PC-3 (cell line): ENCODE results near the gene PTGIS. TPM values are rescaled to one million over a fixed set of nuclear protein-coding genes. Genes with fewer than 3 reads are reported as not detected.

Source experiments
- ATAC-seq: fragments of 200-7000 bp; cut with Tn5 transposase; 2 replicates; pipeline ENCODE4 v1.9.1; 2020; ENCODE audit warnings: mild to moderate bottlenecking, moderate library complexity
- BruUV-seq: library from RNA; stranded (reverse); fragments of 400-500 nt; replicated peaks from 2 replicates; lab custom pipeline; 2021; lab: Mats Ljungman, UMichigan
- CTCF ChIA-PET: fragments of 300-600 bp; sonication (Branson Sonifier 250); formaldehyde crosslinking; loops from one replicate; lab custom pipeline; 2022; ENCODE audit warnings: antibody characterized with exemption; lab: Charles Lee
- POLR2A ChIA-PET: fragments of 300-600 bp; sonication (Branson Sonifier 250); formaldehyde crosslinking; loops from one replicate; lab custom pipeline; 2022; ENCODE audit warnings: antibody characterized with exemption; ENCODE audit not compliant: unreplicated experiment; lab: Charles Lee
- DNase-seq: peaks from one replicate; pipeline ENCODE4 v3.0.0-alpha.2; 2015
- H2AFZ ChIP-seq: fragments of 300-600 bp; sonication (generic); 2 replicates; pipeline ENCODE4 v1.6.0; 2016; ENCODE audit warnings: antibody characterized with exemption, low read length
- H3F3A ChIP-seq: fragments of 300-600 bp; sonication (generic); one replicate; pipeline ENCODE4 v1.6.0; 2017; ENCODE audit warnings: antibody characterized with exemption, low read length, control low read depth, mild to moderate bottlenecking; ENCODE audit not compliant: unreplicated experiment
- H3K27ac ChIP-seq: fragments of 300-600 bp; sonication (generic); 2 replicates; pipeline ENCODE4 v1.5.1; 2016; ENCODE audit warnings: mild to moderate bottlenecking, low read length
- H3K27me3 ChIP-seq: fragments of 300-600 bp; sonication (generic); 2 replicates; pipeline ENCODE4 v1.6.1; 2016; ENCODE audit warnings: low read length, mixed read lengths
- H3K36me3 ChIP-seq: fragments of 300-600 bp; sonication (generic); 2 replicates; pipeline ENCODE4 v1.6.1; 2016; ENCODE audit warnings: low read depth, mixed run types, low read length, mixed read lengths
- H3K4me1 ChIP-seq: fragments of 300-600 bp; sonication (generic); 2 replicates; pipeline ENCODE4 v1.5.1; 2016; ENCODE audit warnings: low read length; ENCODE audit not compliant: insufficient read depth
- H3K4me2 ChIP-seq: fragments of 300-600 bp; sonication (generic); 2 replicates; pipeline ENCODE4 v1.6.0; 2016; ENCODE audit warnings: low read length
- H3K4me3 ChIP-seq: fragments of 300-600 bp; sonication (generic); 2 replicates; pipeline ENCODE4 v1.5.1; 2016; ENCODE audit warnings: mild to moderate bottlenecking, low read length, mixed read lengths
- H3K79me2 ChIP-seq: fragments of 300-600 bp; sonication (generic); 2 replicates; pipeline ENCODE4 v1.6.1; 2017; ENCODE audit warnings: low read length, mixed read lengths
- H3K9ac ChIP-seq: fragments of 300-600 bp; sonication (generic); 2 replicates; pipeline ENCODE4 v1.6.0; 2016; ENCODE audit warnings: mild to moderate bottlenecking, low read length
- H3K9me2 ChIP-seq: fragments of 300-600 bp; sonication (generic); replicated peaks from 2 replicates; pipeline ENCODE4 v1.6.1; 2016; ENCODE audit warnings: mixed run types, low read length, mixed read lengths
- H3K9me3 ChIP-seq: fragments of 300-600 bp; sonication (generic); 2 replicates; pipeline ENCODE4 v1.6.1; 2016; ENCODE audit warnings: low read length, mixed read lengths
- H4K20me1 ChIP-seq: fragments of 300-600 bp; sonication (generic); 2 replicates; pipeline ENCODE4 v1.6.1; 2016; ENCODE audit warnings: low read length, mixed read lengths
- EZH2 ChIP-seq: fragments of 300-600 bp; sonication (generic); IDR thresholded peaks from one replicate; pipeline ENCODE4 v1.6.1; 2017; ENCODE audit warnings: antibody characterized with exemption, mild to moderate bottlenecking, low read length; ENCODE audit not compliant: unreplicated experiment
- EZH2phosphoT487 ChIP-seq: fragments of 300-600 bp; sonication (generic); IDR thresholded peaks from 2 replicates; pipeline ENCODE4 v1.6.1; 2018; ENCODE audit warnings: mild to moderate bottlenecking, antibody characterized with exemption, low read length, borderline replicate concordance
- intact Hi-C: fragments of 100-400 bp; cut with micrococcal nuclease; formaldehyde crosslinking; loops from 2 replicates; pipeline ENCODE4 v1.9.0; 2023
- total RNA-seq: library from RNA; depleted of rRNA; stranded (reverse); fragments of >200 nt; gene quantifications from 2 replicates; pipeline ENCODE4 v1.2.3, GENCODE V29; 2014
- TF ChIP-seq, protein P1 (sequence below): fragments of 300-600 bp; sonication (generic); conservative IDR thresholded peaks from 2 replicates; pipeline ENCODE4 v1.5.1; 2017; ENCODE audit warnings: antibody characterized with exemption, low read depth, mild to moderate bottlenecking, low read length

The PTGIS gene
- total RNA-seq, 1 experiment from 2014 or later = 0.18 TPM

DNA sequence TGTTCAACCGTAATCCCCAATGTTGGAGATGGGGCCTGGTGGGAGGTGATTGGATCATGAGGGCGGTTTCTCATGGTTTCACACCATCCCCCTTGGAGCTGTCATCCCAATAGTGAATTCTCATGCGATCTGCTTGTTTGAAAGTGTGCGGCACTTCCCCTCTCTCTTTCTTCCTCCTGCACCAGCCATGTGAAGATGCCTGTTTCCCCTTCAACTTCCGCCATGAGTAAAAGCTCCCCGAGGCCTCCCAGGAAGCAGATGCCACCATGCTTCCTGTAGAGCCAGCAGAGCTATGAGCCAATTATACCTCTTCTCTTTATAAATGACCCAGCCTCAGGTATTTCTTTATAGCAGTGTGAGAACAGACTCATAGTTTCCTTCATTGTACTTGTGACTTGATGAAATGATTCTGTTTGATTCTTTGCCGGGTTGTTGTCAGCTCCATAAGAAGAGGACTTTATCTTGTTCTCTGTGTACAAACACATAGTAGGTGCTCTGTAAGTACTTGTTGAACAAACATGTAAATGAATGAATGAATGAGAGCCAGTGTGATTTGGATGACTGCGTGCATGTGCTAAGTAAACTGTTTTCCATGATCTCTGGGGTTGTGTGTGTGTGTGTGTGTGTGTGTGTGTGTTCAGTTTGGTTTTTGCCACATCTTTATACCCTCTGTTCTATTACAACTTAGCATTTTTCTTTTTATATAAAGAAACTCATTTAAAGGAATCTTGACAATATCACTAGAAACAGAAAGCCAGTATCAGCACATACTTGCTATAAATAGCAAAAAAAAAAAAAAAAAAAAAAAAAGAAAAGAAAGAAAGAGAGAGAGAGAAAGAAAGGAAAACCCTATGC, 22.5 kb upstream of the PTGIS start:
- Histone ChIP-seq H3K4me1 (peaks cover 30% of the 10 kb centered on the region), H3K9ac (no peak overlapping the region), H3K9me2 (no peaks in the 10 kb centered on the region), H3K79me2 (no peaks in the 10 kb centered on the region), H3F3A (no peaks in the 10 kb centered on the region), H2AFZ (no peak overlapping the region), H3K9me3 (no peaks in the 10 kb centered on the region), H3K27me3 (no peaks in the 10 kb centered on the region), H3K4me3 (no peak overlapping the region), H3K4me2 (no peak overlapping the region), H4K20me1 (no peaks in the 10 kb centered on the region), H3K36me3 (no peaks in the 10 kb centered on the region), H3K27ac (no peak overlapping the region)
- CTCF ChIA-PET = no interaction called here
- no TSS peak for BruUV-seq
- intact Hi-C loops = no loop called here
- POLR2A ChIA-PET = no interaction called here
- DNase-seq (no peak), ATAC-seq (no peak)
- TF ChIP-seq EZH2 (no peak), EZH2phosphoT487 (no peak)
- TF ChIP-seq, protein P1, sequence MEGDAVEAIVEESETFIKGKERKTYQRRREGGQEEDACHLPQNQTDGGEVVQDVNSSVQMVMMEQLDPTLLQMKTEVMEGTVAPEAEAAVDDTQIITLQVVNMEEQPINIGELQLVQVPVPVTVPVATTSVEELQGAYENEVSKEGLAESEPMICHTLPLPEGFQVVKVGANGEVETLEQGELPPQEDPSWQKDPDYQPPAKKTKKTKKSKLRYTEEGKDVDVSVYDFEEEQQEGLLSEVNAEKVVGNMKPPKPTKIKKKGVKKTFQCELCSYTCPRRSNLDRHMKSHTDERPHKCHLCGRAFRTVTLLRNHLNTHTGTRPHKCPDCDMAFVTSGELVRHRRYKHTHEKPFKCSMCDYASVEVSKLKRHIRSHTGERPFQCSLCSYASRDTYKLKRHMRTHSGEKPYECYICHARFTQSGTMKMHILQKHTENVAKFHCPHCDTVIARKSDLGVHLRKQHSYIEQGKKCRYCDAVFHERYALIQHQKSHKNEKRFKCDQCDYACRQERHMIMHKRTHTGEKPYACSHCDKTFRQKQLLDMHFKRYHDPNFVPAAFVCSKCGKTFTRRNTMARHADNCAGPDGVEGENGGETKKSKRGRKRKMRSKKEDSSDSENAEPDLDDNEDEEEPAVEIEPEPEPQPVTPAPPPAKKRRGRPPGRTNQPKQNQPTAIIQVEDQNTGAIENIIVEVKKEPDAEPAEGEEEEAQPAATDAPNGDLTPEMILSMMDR = no peak

DNA sequence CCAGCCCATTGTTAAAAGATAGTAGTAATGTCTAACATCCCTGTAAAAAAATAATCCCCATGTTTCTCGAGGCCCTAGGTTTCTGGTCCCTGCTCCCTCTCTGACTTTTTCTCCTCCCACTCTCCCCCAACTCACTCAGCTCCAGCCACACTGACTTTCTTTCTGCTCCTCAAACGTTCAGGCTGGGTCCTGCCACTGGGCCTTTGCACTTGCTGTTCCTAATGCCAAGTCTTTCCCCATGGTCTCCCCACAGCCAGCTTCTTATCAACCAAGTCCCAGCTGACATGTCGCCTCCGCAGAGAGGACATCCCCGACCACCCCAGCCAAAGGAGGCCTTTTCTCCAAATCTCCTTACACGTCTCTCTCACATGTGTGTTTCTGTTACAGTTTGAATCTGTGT, 21.8 kb upstream of the PTGIS start:
- H3K4me3 ChIP-seq = no peak overlapping the region
- H3F3A ChIP-seq = no peaks in the 10 kb centered on the region
- no peak overlapping the region for H3K4me2 ChIP-seq
- POLR2A ChIA-PET = no interaction called here
- intact Hi-C loops = no loop called here
- DNase-seq (no peak), ATAC-seq (no peak)
- no peaks in the 10 kb centered on the region for H3K27me3 ChIP-seq
- H2AFZ ChIP-seq = no peak overlapping the region
- H3K9me2 ChIP-seq = no peaks in the 10 kb centered on the region
- no peaks in the 10 kb centered on the region for H3K36me3 ChIP-seq
- no peaks in the 10 kb centered on the region for H4K20me1 ChIP-seq
- H3K9me3 ChIP-seq = no peaks in the 10 kb centered on the region
- TF ChIP-seq, protein P1 = no peak
- no peak for TF ChIP-seq EZH2phosphoT487
- no peak for TF ChIP-seq EZH2
- H3K9ac ChIP-seq = no peak overlapping the region
- no TSS peak for BruUV-seq
- CTCF ChIA-PET = no interaction called here
- no peaks in the 10 kb centered on the region for H3K79me2 ChIP-seq
- H3K27ac ChIP-seq = no peak overlapping the region
- peaks cover 29% of the 10 kb centered on the region for H3K4me1 ChIP-seq

DNA sequence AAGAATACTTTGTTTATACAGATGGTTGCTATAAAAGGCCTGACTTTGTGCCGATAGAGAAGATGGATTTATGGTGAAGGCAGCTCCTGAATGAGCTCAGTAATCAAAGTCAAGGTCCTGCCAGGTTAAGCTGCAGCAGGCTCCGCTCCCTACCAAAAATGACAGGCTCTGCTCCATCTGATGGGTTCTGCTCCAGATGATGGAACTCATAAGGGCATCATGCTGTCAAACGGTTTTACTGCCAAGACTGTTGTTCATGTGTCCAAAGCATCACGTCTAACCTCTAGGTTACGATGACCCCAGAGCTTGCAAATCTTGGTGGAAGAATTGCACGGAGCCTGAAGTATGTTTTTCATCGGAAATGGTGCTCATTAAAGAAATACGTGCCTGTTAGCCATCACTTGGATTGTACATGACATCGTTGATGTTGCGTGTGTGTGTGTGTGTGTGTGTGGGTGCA, 19.2 kb upstream of the PTGIS start:
- ChIA-PET CTCF (interaction anchor here (0.7 kb wide), 1 partner anchor 25 kb away, joined by 3 read pairs; no protein-coding TSS in a partner anchor), POLR2A (no interaction called here)
- H3K79me2 ChIP-seq = no peaks in the 10 kb centered on the region
- H3K36me3 ChIP-seq = no peaks in the 10 kb centered on the region
- no peaks in the 10 kb centered on the region for H3K9me2 ChIP-seq
- no peaks in the 10 kb centered on the region for H4K20me1 ChIP-seq
- peaks cover 18% of the 10 kb centered on the region for H3K4me1 ChIP-seq
- no peaks in the 10 kb centered on the region for H3F3A ChIP-seq
- H2AFZ ChIP-seq = no peak overlapping the region
- BruUV-seq = no TSS peak
- no peak for DNase-seq
- no peak overlapping the region for H3K27ac ChIP-seq
- H3K9me3 ChIP-seq = 0 out of 2 replicates have a peak, but pooled peaks cover 5% of the 10 kb centered on the region
- H3K27me3 ChIP-seq = no peaks in the 10 kb centered on the region
- H3K9ac ChIP-seq = no peak overlapping the region
- intact Hi-C loops = no loop called here
- no peak overlapping the region for H3K4me2 ChIP-seq
- ATAC-seq = no peak
- TF ChIP-seq, protein P1 = no peak
- TF ChIP-seq EZH2 = no peak
- TF ChIP-seq EZH2phosphoT487 = no peak
- H3K4me3 ChIP-seq = no peak overlapping the region
